Muscle of back (tissue), 11 donors: Measurements from ENCODE around the gene RBCK1. TPM values are rescaled to one million over a fixed set of nuclear protein-coding genes. Genes with fewer than 3 reads are reported as not detected.
A peak's percentile ranks its signal among the peaks of the same experiment; 100 is the strongest.
"Not testable (repeated sequence)": the region's sequence is repeated elsewhere in the genome, so short reads cannot be mapped to it uniquely, and the experiment has no call there.

ENCODE experiments used
- DNase-seq, 3 donors: peaks; one replicate each; pipeline versions ENCODE4 v3.0.0 to v3.0.0-alpha.2; 2013
- polyA plus RNA-seq, 10 donors: library from polyadenylated mRNA; unstranded; fragments of 120-200 nt; gene quantifications; one replicate each; pipeline ENCODE4 v1.2.1, GENCODE V29; 2013; ENCODE audit not compliant: insufficient read length in 10 of 10

The RBCK1 gene
- polyA plus RNA-seq, 10 donors, result 38.9 to 72.6 (median 50.2) TPM

- DNase-seq, result no peak
These were observed 26.7 kb downstream of the RBCK1 start for GRCh38 chr20:434661-435419.

- DNase-seq, result no peak
These were observed 27.5 kb downstream of the RBCK1 start for GRCh38 chr20:435558-435957.

GRCh38 chr20:436476-436875 lies 28.4 kb downstream of the RBCK1 start:
- DNase-seq, result no peak

GRCh38 chr20:437787-438486 lies 29.8 kb downstream of the RBCK1 start:
- DNase-seq, result no peak

- DNase-seq, result peak in 2 of 3 donors; percentile 7 to 44
These were observed 30.7 kb downstream of the RBCK1 start for GRCh38 chr20:438571-439469.

GRCh38 chr20:440148-440547 lies 32.0 kb downstream of the RBCK1 start:
- no peak for DNase-seq

GRCh38 chr20:440636-441035 lies 32.5 kb downstream of the RBCK1 start:
- DNase-seq, result no peak

- DNase-seq, result no peak
These were observed 35.2 kb downstream of the RBCK1 start for GRCh38 chr20:443223-443775.

GRCh38 chr20:444117-444516 lies 36.0 kb downstream of the RBCK1 start:
- no peak for DNase-seq

- DNase-seq, result no peak
These were observed 36.8 kb downstream of the RBCK1 start for GRCh38 chr20:444862-445426.

- DNase-seq, result no peak
These were observed 37.6 kb downstream of the RBCK1 start for GRCh38 chr20:445514-446336.

GRCh38 chr20:452021-452420 lies 43.9 kb downstream of the RBCK1 start:
- DNase-seq, result not testable (repeated sequence)

GRCh38 chr20:454951-455350 lies 46.9 kb downstream of the RBCK1 start:
- DNase-seq, result no peak

GRCh38 chr20:458776-459175 lies 50.7 kb downstream of the RBCK1 start:
- no peak for DNase-seq

- no peak for DNase-seq
These were observed 52.1 kb downstream of the RBCK1 start for GRCh38 chr20:460180-460579.

- peak in 1 of 3 donors; percentile 25 for DNase-seq
These were observed 52.6 kb downstream of the RBCK1 start for GRCh38 chr20:460707-461106.

GRCh38 chr20:461254-462198 lies 53.4 kb downstream of the RBCK1 start:
- peak; percentile 20 to 82 (median 55) for DNase-seq

- peak; percentile 89 to 95 (median 94) for DNase-seq
These were observed 54.3 kb downstream of the RBCK1 start, which contains the start of gene TBC1D20 for GRCh38 chr20:462199-462991. TBC1D20 (minus strand) TSS chr20:462533; CDS start chr20:462405, 128 bp downstream.
